Activated naive CD8-positive, alpha-beta T cell treated with anti-CD3 and anti-CD28 coated beads, Interleukin-2, amount 50 U/mL, for 16 hours (primary cell): Measurements from ENCODE around the gene WSCD1.

ENCODE experiments used
- DNase-seq: peaks from one replicate; pipeline ENCODE4 v3.0.0-alpha.2; 2020; ENCODE audit warnings: low read depth, low spot score

Gene WSCD1

GRCh38 chr17:6107791-6108190 is 37.6 kb downstream of the WSCD1 start:
- DNase-seq, result no peak

GRCh38 chr17:6108382-6108781 is 38.2 kb downstream of the WSCD1 start:
- no peak for DNase-seq

- DNase-seq, result no peak
Measured at GRCh38 chr17:6108987-6109386, 38.8 kb downstream of the WSCD1 start.

- no peak for DNase-seq
Measured at GRCh38 chr17:6109536-6109935, 39.4 kb downstream of the WSCD1 start.

GRCh38 chr17:6110088-6110487 is 39.9 kb downstream of the WSCD1 start:
- no peak for DNase-seq

GRCh38 chr17:6110592-6110991 is 40.4 kb downstream of the WSCD1 start:
- DNase-seq, result no peak

- DNase-seq, result no peak
Measured at GRCh38 chr17:6120351-6120750, 50.2 kb downstream of the WSCD1 start.

- no peak for DNase-seq
Measured at GRCh38 chr17:6124856-6125255, 54.7 kb downstream of the WSCD1 start.

- DNase-seq, result no peak
Measured at GRCh38 chr17:6126768-6127167, 56.6 kb downstream of the WSCD1 start.

- DNase-seq, result no peak
Measured at GRCh38 chr17:6134721-6135120, 64.5 kb downstream of the WSCD1 start.

- DNase-seq, result no peak
Measured at GRCh38 chr17:6135236-6135635, 65.1 kb downstream of the WSCD1 start.

- no peak for DNase-seq
Measured at GRCh38 chr17:6135996-6136395, 65.8 kb downstream of the WSCD1 start.

- no peak for DNase-seq
Measured at GRCh38 chr17:6137716-6138502, 67.7 kb downstream of the WSCD1 start.

- no peak for DNase-seq
Measured at GRCh38 chr17:6138761-6139446, 68.7 kb downstream of the WSCD1 start.

- no peak for DNase-seq
Measured at GRCh38 chr17:6139447-6139832, 69.3 kb downstream of the WSCD1 start.

- DNase-seq, result no peak
Measured at GRCh38 chr17:6140188-6140587, 70.0 kb downstream of the WSCD1 start.

- DNase-seq, result no peak
Measured at GRCh38 chr17:6140728-6141330, 70.7 kb downstream of the WSCD1 start.

GRCh38 chr17:6142701-6143100 is 72.5 kb downstream of the WSCD1 start:
- no peak for DNase-seq

GRCh38 chr17:6145946-6146345 is 75.8 kb downstream of the WSCD1 start:
- no peak for DNase-seq

GRCh38 chr17:6147042-6147441 is 76.9 kb downstream of the WSCD1 start:
- DNase-seq, result no peak

- DNase-seq, result no peak
Measured at GRCh38 chr17:6153375-6153774, 83.2 kb downstream of the WSCD1 start.

- DNase-seq, result no peak
Measured at GRCh38 chr17:6157716-6158115, 87.5 kb downstream of the WSCD1 start.
